NOMO-1 treated with dmso at 0.1 percent for 144 hours (cell line): ENCODE measurements around the gene LEUTX.

ENCODE experiments used
- DNase-seq: peaks from one replicate; lab custom pipeline; 2025; ENCODE audit not compliant: unreplicated experiment; lab: John Stamatoyannopoulos, UW

The LEUTX gene

DNA sequence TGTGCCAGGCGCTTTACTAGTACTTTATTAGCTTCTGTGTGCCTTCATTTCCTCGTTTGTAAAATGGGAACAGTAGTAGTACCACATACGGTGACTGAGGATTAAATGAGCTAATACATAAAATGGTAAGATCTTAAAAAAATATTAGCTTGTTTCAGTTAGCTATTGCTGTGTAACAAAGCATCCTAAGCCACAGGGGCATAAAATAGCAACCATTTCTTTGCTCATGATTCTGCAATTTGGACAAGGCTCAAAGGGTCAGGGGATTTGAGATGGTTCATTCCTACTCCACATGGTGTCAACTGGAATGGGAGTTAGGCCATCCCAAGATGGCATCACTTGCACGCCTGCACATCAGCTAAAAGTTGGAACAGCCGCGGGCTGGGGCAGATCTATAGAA, 42.0 kb downstream of the LEUTX start:
- no peak for DNase-seq

DNA sequence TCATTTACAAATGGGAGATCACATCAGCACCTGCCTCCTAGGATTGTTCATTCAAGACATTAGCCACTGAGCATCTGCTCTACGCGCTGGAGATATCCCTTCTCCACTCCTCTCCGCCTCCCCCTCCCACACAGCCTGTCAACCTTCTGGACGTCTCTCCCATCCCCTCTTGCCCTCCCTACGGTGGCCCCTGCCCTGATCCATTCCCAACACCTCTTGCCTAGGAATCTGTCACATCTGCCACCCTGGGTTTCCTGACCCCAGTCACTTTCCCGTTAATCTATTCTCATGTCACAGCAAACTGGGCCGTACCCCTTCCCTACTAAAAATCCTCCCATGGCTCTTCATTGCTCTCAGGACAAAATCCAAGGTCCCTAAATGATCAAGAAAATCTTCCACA, 45.0 kb downstream of the LEUTX start:
- DNase-seq = no peak

DNA sequence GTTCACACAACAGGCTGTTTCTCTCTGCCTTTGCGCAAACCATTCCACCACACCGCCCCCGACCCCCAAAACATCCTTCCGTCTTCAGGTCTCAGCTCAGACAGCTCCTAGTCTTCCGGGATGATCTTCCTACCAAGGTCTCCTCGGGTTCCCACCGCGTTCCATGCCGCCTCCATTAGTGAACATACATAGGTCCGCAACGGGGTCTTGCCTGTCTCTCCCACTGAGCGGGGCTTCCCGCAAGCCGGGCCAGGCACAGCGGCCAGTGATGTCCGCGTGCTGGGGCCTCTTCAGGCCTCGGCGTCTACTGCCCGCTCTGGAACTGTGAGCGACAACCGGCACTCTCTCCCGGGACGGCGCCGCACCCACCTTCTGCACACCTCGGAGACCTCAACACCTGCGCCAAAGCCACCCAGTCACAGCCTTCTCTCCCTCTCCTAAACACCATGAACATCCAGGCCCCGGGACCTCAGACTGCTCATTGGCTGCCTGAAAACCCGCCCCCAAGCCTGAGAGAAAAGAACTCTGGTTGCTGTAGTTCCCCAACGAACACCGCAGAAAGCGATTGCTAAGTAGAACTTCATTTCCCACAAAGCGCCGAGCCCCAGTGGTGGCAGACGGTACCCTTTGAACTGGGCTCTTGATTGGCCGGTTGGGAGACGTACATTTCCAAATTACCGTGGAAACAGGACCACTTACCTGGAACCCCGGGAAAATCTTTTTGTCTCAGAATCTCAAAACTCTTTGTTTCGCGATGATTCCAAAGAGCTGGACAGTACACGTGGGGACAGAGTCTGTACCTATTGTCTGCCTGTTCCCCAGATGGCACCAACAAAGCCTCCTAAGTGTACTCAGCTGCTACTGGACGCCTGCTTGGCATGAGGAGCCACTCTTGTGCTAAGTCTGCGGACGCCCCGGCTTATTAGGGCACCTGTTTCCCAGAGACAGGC, 45.8 kb downstream of the LEUTX start:
- DNase-seq = peak; percentile 89

DNA sequence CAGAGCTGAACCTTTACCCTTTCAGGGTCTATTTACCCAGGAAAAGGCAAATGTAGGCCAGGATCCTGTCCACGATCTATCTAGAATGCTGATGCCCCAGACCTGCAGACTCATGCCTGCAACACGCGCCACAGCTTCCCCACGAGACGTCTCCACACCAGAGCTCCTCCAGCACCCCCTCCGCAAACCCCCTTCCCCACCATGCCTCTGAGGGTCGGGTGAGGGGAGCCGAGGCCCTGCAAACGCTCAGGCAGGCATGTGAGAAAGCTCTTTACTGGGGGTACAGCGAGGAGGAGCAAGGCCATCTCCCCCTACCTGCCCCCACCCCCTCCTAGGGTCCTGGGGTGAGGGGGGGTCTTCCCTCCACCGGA, 46.4 kb downstream of the LEUTX start:
- no peak for DNase-seq

DNA sequence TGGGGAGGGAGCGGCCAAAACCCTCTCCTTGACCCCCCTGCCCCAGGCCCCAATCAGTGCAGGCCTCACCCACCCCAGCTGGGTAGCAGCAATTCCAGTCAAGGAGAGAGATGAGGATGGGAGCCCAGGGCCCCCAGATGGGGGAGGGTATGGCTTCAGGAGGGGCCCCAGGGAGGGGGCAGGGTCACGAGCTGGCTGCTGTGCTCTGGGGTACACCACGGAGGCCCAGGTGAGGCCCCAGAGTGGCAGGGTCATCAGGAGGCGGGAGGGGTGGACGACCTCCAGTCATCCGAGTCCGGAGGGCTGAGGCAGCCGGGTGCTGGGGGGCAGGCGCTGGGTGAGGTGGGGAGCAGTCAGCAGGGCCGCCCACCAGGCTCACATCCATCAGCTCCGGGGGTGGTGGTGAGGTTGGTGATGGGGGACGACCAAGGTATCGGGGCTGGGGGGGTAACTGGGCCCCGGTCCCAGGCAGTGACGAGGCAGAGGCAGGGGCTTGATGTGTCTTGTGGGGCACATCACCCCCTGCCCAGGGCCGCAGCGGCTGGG, 47.0 kb downstream of the LEUTX start:
- no peak for DNase-seq

GRCh38 chr19:39826311-39826945, 47.8 kb downstream of the LEUTX start:
- no peak for DNase-seq

DNA sequence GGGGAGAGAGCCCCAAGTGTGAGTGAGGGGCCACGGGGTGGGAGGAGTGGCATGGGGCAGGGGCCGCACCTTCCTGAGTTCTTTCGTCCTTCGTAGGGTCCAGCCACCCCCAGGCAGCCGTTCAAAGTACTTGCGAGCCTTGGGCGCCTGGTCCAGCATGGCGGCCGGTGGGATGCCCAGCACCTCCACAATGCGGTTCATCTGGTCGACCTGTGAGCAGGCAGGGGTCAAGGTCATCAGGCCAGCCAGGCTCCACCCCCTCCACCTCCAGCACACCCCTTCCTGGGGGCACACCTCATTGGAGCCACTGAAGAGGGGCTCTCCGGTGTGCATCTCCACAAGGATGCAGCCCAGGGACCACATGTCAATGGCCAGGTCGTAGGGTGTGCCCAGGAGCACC, 48.6 kb downstream of the LEUTX start:
- no peak for DNase-seq

DNA sequence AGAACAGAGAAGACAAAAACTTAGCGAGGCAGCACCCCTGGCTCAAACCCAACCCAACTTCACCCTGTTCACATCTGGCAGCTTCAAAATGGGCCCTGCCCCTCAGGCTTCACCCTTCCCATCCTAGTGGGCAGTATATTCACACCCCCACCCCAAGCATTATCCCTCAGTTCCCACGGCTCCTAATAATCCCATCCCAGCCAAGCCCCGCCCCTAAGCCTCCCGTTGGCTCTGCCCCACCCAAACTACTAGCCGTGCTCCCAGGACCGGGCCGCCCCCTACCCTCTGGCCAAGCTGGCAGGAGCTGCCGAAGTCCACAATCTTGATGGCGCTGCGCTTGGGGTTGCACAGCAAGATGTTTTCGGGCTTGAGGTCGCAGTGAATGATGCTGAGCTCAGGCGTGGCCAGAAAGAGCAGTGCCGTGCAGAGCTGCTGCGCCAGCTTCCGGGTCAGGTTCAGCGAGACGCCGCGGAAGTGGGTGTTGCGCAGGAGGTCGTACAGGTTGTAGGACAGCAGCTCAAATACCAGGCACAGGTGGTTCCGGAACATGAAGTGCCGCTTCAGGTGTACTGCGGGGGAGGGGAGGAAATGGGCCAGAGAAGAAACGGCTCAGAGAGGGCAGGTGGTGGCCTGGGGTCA, 49.5 kb downstream of the LEUTX start:
- DNase-seq = no peak

DNA sequence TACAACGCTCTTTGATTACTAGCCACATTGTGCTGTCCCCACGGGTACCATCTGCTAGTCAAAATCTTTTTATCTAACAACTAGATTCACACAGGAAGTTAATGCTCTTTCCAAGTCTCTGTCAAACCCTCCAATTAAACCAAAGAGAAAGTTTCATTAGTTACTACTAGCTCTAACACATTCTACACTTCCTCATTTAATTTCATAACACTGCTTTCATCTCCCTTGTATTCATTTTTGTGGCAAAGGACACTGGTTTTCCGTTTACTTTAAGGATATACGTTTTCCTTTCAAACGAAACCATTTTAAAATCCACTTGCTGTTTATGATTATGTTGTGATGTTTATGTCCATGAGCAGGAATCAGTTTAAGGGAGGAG, 50.0 kb downstream of the LEUTX start:
- peak; percentile 14 for DNase-seq

DNA sequence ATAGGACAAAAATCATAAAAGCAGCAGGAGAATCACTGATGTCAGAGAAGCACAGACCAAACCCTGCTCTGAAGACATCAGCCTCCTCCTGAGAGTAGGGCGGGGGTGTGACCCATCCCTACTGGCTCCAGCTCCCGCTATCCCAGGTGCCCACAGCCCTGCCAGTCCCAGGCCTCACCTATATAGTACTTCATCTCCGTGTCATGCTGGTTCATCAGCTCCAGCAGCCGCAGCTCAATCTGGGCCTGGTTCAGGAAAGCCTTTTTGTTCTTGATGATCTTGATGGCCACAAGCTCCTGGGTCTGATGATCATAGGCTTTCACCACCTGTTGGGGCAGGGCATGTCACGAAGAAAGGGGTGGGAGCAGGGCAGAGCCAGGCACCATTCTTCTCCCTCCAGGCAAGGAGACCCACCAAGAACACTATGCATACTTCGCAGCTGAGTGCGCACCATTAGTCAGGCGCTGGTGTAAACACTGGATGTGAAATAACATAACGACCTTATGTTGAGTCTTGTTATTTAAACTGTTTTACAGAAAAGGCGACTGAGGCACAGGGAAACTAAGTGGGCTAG, 51.1 kb downstream of the LEUTX start:
- DNase-seq = no peak

GRCh38 chr19:39830406-39830805, 51.8 kb downstream of the LEUTX start:
- DNase-seq = no peak

DNA sequence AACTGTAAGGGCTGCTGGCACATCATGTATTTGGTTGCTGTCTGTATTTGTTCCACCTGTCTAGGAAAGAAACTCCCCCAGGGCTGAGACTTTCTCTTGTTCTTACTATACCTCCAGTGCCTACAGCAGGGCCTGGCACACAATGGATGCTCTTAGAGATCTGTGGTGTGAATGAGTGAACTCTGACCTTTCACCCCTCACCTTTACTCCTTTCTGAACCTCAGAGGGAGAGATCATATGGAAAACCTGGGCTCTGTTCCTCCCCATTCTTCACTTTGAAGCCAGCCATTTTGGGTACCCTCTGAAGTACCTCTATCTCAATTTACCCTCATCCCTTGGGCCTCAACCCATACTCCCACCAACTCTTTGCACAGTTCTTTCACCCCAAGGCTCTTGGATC, 52.2 kb downstream of the LEUTX start:
- DNase-seq = no peak

GRCh38 chr19:39831679-39832078, 53.0 kb downstream of the LEUTX start:
- DNase-seq = no peak

DNA sequence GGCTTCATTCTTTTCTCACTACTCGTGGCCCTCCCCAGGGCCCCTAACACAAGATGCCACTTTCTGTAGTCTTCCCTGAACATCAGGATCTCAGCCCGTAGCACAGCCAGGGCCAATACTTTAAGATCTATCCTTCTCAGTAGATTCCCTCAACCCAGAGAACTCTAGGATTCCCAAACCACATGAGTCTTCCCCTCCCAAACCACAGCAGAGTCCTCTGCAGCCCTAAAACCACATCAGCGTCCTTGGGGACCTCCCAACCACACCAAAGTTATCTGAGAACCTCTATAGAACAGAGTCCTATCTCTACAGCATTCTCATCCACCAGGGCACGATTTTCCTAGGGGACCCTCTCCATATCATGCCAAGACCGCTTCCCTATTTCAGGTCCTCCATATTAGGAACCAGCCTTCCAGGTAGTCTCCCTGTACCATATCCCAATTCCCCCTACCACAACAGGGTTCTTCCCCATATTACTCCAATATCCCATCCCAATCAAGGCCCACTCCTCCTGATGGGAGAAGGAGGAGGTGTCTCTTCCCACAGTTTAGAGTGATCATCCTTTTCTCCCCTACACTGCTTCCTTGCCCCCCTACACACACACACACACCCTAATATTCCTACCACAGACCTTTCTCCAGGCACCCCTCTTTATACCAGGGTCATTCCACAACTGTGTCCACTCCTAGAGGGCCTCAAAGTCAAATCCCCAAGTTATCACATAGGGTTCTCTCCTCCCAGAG, 53.9 kb downstream of the LEUTX start:
- DNase-seq = no peak

DNA sequence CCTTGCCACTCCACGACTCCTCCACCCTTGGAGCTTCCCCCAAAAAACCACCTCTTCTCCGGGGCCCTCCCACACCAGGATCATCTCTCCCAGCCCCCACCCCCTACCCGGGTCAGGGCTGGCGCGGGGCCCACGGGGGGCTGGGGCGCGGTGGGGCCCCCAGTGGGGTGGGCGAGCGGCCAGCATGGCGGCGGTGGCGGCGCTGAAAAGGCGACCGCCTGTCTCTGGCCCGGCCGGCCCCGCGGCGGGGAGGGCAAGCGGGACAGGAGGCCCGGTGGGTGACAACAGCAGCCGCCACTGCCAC, 54.5 kb downstream of the LEUTX start:
- no peak for DNase-seq

- DNase-seq = no peak
Observed at GRCh38 chr19:39833464-39834286, 55.0 kb downstream of the LEUTX start, which contains the start of gene DYRK1B. Gene DYRK1B (minus strand): TSS chr19:39834162. CDS start chr19:39831867, 2,295 bp downstream.

DNA sequence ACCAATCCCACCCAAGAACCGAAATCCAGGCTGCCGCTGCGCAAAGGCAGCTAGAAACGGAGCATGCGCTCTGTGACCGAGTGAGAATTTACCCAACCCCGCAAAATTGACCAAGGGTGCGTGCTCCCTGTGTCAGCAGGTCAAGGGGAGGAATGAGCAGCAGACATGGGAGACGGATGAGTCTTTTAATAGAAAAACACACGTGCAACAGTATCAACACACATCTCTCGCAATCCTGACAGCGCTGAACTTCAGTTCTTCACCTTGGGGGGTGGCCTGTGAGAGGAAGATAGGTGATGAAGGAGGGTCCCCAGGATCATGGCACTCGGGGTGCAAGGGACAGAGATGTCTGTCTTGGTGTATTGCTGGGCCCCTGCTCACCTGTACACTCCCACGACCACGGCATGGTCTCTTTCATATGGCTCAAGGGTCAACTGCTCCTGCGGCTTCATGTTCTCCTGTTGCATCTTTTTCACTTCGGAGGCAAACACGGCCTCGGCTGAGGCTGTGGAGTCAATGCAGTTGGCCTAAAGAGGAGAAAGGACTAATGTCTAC, 55.7 kb downstream of the LEUTX start:
- DNase-seq = no peak
